SH-SY5Y (cell line): Measurements from ENCODE around the gene ALCAM.

Experiments used
- GATA2 ChIP-seq: IDR thresholded peaks from 2 replicates; pipeline ENCODE4 v1.6.1; 2011; ENCODE audit warnings: mild to moderate bottlenecking, low read depth, low read length
- GATA3 ChIP-seq: IDR thresholded peaks from 2 replicates; pipeline ENCODE4 v1.6.1; 2011; ENCODE audit warnings: low read depth, mild to moderate bottlenecking, low read length, moderate library complexity

DNA sequence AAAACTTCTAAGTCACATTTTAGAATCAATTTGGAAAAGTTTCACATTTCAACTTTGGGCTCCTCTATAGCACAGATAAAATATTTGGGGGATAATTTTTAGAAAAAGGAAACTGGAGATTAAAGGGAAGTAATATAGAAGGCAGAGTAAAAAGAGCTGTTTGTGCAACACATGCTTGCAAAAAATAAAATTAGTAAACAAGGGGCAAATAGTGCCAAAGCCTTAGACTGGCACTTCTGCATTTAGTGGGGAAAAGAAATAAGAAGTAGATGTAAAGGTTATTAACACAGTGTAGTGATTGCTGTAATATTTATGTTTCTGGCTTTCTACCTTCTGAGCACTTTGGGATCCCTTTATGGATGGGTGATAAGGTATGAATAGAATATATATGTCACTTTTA lies 255.5 kb downstream of the ALCAM start:
- TF ChIP-seq GATA3 (no peak), GATA2 (no peak)
